IMR-90 (cell line): ENCODE data around the gene CLPX. TPM values are rescaled to one million over a fixed set of nuclear protein-coding genes. Genes with fewer than 3 reads are reported as not detected.
"Not testable (repeated sequence)": the region's sequence is repeated elsewhere in the genome, so short reads cannot be mapped to it uniquely, and the experiment has no call there.

Source experiments
- ATAC-seq: fragments of 200-7000 bp; cut with Tn5 transposase; 2 replicates; pipeline ENCODE4 v1.9.1; 2020; ENCODE audit warnings: low read depth, mild to moderate bottlenecking, moderate library complexity
- BruUV-seq: library from RNA; stranded (reverse); fragments of 400-500 nt; replicated peaks from 2 replicates; lab custom pipeline; 2021; lab: Mats Ljungman, UMichigan
- CTCF ChIA-PET: fragments of 300-600 bp; formaldehyde crosslinking; extraction: SDS; loops from one replicate; lab custom pipeline; 2021; ENCODE audit warnings: antibody characterized with exemption; lab: Yijun Ruan, JAX
- POLR2A ChIA-PET: fragments of 300-600 bp; sonication (Branson Sonifier 250); formaldehyde crosslinking; loops from one replicate; lab custom pipeline; 2022; ENCODE audit warnings: antibody characterized with exemption; ENCODE audit not compliant: unreplicated experiment; lab: Charles Lee
- DNase-seq: peaks from one replicate; pipeline ENCODE4 v3.0.0; 2013
- H2AFZ ChIP-seq: replicated peaks from 2 replicates; pipeline ENCODE3; 2013; ENCODE audit warnings: low read length, mild to moderate bottlenecking; ENCODE audit not compliant: poor library complexity
- H2AK5ac ChIP-seq: 2 replicates; pipeline ENCODE4 v1.6.1; 2013; ENCODE audit warnings: low read depth, low read length, inconsistent platforms
- H2AK9ac ChIP-seq: replicated peaks from 2 replicates; pipeline ENCODE3; 2013; ENCODE audit warnings: mild to moderate bottlenecking, low read depth, low read length, moderate library complexity; ENCODE audit not compliant: poor library complexity
- H2BK120ac ChIP-seq: 2 replicates; pipeline ENCODE4 v1.6.1; 2013; ENCODE audit warnings: low read depth, low read length, inconsistent platforms
- H2BK15ac ChIP-seq: 3 replicates; pipeline ENCODE4 v1.6.1; 2013; ENCODE audit warnings: low read depth, low read length, inconsistent platforms
- H2BK20ac ChIP-seq: 2 replicates; pipeline ENCODE4 v1.6.1; 2013; ENCODE audit warnings: low read depth, mild to moderate bottlenecking, inconsistent platforms, low read length, moderate library complexity
- H2BK5ac ChIP-seq: 2 replicates; pipeline ENCODE4 v1.6.1; 2013; ENCODE audit warnings: mild to moderate bottlenecking, low read depth, low read length, inconsistent platforms; ENCODE audit not compliant: poor library complexity, severe bottlenecking
- H3K14ac ChIP-seq: replicated peaks from 2 replicates; pipeline ENCODE4 v1.6.1; 2013; ENCODE audit warnings: low read depth, low read length, inconsistent platforms
- H3K18ac ChIP-seq: 2 replicates; pipeline ENCODE4 v1.6.1; 2013; ENCODE audit warnings: low read depth, low read length, control low read depth
- H3K23ac ChIP-seq: 2 replicates; pipeline ENCODE4 v1.6.1; 2013; ENCODE audit warnings: low read depth, low read length, inconsistent platforms
- H3K27ac ChIP-seq: 2 replicates; pipeline ENCODE4 v1.5.1; 2013; ENCODE audit warnings: mild to moderate bottlenecking, control low read depth, low read length; ENCODE audit not compliant: insufficient read depth
- H3K27me3 ChIP-seq: 2 replicates; pipeline ENCODE4 v1.6.1; 2013; ENCODE audit warnings: low read length; ENCODE audit not compliant: control insufficient read depth, insufficient read depth
- H3K36me3 ChIP-seq: 2 replicates; pipeline ENCODE4 v1.6.1; 2013; ENCODE audit warnings: low read length, mixed read lengths; ENCODE audit not compliant: control insufficient read depth, insufficient read depth
- H3K4ac ChIP-seq: 2 replicates; pipeline ENCODE4 v1.6.1; 2013; ENCODE audit warnings: low read depth, low read length, inconsistent platforms
- H3K4me1 ChIP-seq: 2 replicates; pipeline ENCODE4 v1.6.1; 2013; ENCODE audit warnings: low read length, mixed read lengths; ENCODE audit not compliant: control insufficient read depth, insufficient read depth
- H3K4me2 ChIP-seq: 2 replicates; pipeline ENCODE4 v1.6.1; 2013; ENCODE audit warnings: low read depth, mild to moderate bottlenecking, control low read depth, low read length, moderate library complexity
- H3K4me3 ChIP-seq: 2 replicates; pipeline ENCODE4 v1.5.1; 2013; ENCODE audit warnings: low read depth, mild to moderate bottlenecking, control low read depth, low read length, moderate library complexity; ENCODE audit not compliant: insufficient read depth
- H3K56ac ChIP-seq: 2 replicates; pipeline ENCODE4 v1.6.1; 2013; ENCODE audit warnings: low read length, inconsistent platforms; ENCODE audit not compliant: insufficient read depth; ENCODE audit errors: extremely low read depth
- H3K79me1 ChIP-seq, 2 experiments: 2 replicates each; pipeline ENCODE4 v1.6.1; 2013; ENCODE audit warnings: low read length in 2 of 2, inconsistent platforms in 1 of 2, low read depth in 1 of 2
- H3K9ac ChIP-seq: 2 replicates; pipeline ENCODE4 v1.6.1; 2013; ENCODE audit warnings: low read depth, low read length, control low read depth
- H3K9me1 ChIP-seq: 2 replicates; pipeline ENCODE4 v1.6.1; 2013; ENCODE audit warnings: low read length, inconsistent platforms; ENCODE audit not compliant: insufficient read depth
- H3K9me3 ChIP-seq: 2 replicates; pipeline ENCODE4 v1.6.1; 2013; ENCODE audit warnings: low read length; ENCODE audit not compliant: control insufficient read depth, insufficient read depth
- H4K20me1 ChIP-seq: 2 replicates; pipeline ENCODE4 v1.6.1; 2013; ENCODE audit warnings: low read length, inconsistent platforms; ENCODE audit not compliant: insufficient read depth
- H4K5ac ChIP-seq: 2 replicates; pipeline ENCODE4 v1.6.1; 2013; ENCODE audit warnings: mild to moderate bottlenecking, low read depth, low read length, control low read depth
- H4K8ac ChIP-seq, 2 experiments: 2 replicates each; pipeline ENCODE4 v1.6.1; 2013; ENCODE audit warnings: low read depth in 2 of 2, low read length in 2 of 2, control low read depth in 1 of 2, inconsistent platforms in 1 of 2
- H4K91ac ChIP-seq: 2 replicates; pipeline ENCODE4 v1.6.1; 2013; ENCODE audit warnings: low read depth, low read length, inconsistent platforms; ENCODE audit not compliant: insufficient read depth
- WGBS, 2 experiments: methylation state at CpG; one replicate each; pipeline versions ENCODE4 v1.1.5 to v1.1.7; 2013; ENCODE audit warnings: missing lambda C conversion rate in 2 of 2; ENCODE audit not compliant: insufficient read length in 1 of 2; ENCODE audit errors: extremely low coverage in 2 of 2; 5-methylcytosine and 5-hydroxymethylcytosine counted together
- dilution Hi-C: fragments of 300-500 bp; cut with HindIII; formaldehyde crosslinking; loops from one replicate; pipeline ENCODE4 v1.14.3; 2018; ENCODE audit warnings: low sequenced_read_pairs; ENCODE audit not compliant: unreplicated experiment
- in situ Hi-C: fragments of 300-500 bp; cut with MboI; formaldehyde crosslinking; loops from 3 replicates; pipeline ENCODE4 v1.14.3; 2019; ENCODE audit warnings: low sequenced_read_pairs, inconsistent platforms, mixed read lengths
- intact Hi-C: fragments of 100-400 bp; cut with micrococcal nuclease; formaldehyde crosslinking; loops from 2 replicates; pipeline ENCODE4 v1.10.0; 2022
- polyA plus RNA-seq, 3 experiments: library from polyadenylated mRNA; depleted of rRNA; stranded (reverse); fragments of >200 nt; gene quantifications; 2 replicates each; pipeline ENCODE4 v1.2.3, GENCODE V29; 2012; ENCODE audit warnings: low replicate concordance in 1 of 3
- total RNA-seq: library from RNA; depleted of rRNA; stranded (reverse); fragments of >200 nt; gene quantifications from 2 replicates; pipeline ENCODE4 v1.2.3, GENCODE V29; 2012
- TF ChIP-seq, protein P1 (sequence below): fragments of 150-350 bp; IDR thresholded peaks from 2 replicates; pipeline ENCODE4 v1.6.1; 2016; ENCODE audit warnings: low read depth, mild to moderate bottlenecking, low read length, moderate library complexity, borderline replicate concordance

Gene CLPX
- total and polyA plus RNA-seq, 2 of the 4 experiments (the other 2 are of a cell fraction) = 25.8 to 26.9 TPM

GRCh38 chr15:65100442-65100841 lies 84.7 kb downstream of the CLPX start (continued):
- TF ChIP-seq, protein P1, sequence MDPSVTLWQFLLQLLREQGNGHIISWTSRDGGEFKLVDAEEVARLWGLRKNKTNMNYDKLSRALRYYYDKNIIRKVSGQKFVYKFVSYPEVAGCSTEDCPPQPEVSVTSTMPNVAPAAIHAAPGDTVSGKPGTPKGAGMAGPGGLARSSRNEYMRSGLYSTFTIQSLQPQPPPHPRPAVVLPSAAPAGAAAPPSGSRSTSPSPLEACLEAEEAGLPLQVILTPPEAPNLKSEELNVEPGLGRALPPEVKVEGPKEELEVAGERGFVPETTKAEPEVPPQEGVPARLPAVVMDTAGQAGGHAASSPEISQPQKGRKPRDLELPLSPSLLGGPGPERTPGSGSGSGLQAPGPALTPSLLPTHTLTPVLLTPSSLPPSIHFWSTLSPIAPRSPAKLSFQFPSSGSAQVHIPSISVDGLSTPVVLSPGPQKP = no peak

- H3K18ac ChIP-seq, H2BK20ac ChIP-seq, H3K23ac ChIP-seq, H2BK120ac ChIP-seq, CTCF ChIA-PET, H3K4me3 ChIP-seq, H4K20me1 ChIP-seq, H2AK5ac ChIP-seq, H3K27me3 ChIP-seq, H2AK9ac ChIP-seq, DNase-seq, POLR2A ChIA-PET, H4K91ac ChIP-seq, H2AFZ ChIP-seq, H4K5ac ChIP-seq, H3K14ac ChIP-seq, in situ Hi-C loops, H3K27ac ChIP-seq, H3K79me1 ChIP-seq, H3K4ac ChIP-seq, H2BK5ac ChIP-seq, ATAC-seq, H3K4me2 ChIP-seq, dilution Hi-C loops, H3K9ac ChIP-seq, H3K56ac ChIP-seq, H3K4me1 ChIP-seq, H3K9me1 ChIP-seq, H4K8ac ChIP-seq, H3K9me3 ChIP-seq, H2BK15ac ChIP-seq, intact Hi-C loops, BruUV-seq: not testable (repeated sequence)
- WGBS, 2 experiments = 95% methylated on average over 3 of the region's 10 CpGs; no CpG with 5 or more reads in 1 of the 2 experiments
- peaks cover 30% of the 10 kb centered on the region for H3K36me3 ChIP-seq
Observed at GRCh38 chr15:65099801-65100200, 85.3 kb downstream of the CLPX start.
